Sigmoid colon (tissue), 4 donors: ENCODE data around the gene ROBO3.

Source experiments
- POLR2A ChIP-seq, 2 donors: fragments of 450-650 bp; IDR thresholded peaks; one replicate each; pipeline ENCODE4 v1.6.1; 2016; ENCODE audit warnings: antibody characterized with exemption in 2 of 2, mild to moderate bottlenecking in 2 of 2, moderate library complexity in 2 of 2
- POLR2AphosphoS5 ChIP-seq, 4 donors: sonication (generic); formaldehyde crosslinking; IDR thresholded peaks; one replicate each; pipeline ENCODE4 v1.6.1; 2017; ENCODE audit warnings: antibody characterized with exemption in 4 of 4

DNA sequence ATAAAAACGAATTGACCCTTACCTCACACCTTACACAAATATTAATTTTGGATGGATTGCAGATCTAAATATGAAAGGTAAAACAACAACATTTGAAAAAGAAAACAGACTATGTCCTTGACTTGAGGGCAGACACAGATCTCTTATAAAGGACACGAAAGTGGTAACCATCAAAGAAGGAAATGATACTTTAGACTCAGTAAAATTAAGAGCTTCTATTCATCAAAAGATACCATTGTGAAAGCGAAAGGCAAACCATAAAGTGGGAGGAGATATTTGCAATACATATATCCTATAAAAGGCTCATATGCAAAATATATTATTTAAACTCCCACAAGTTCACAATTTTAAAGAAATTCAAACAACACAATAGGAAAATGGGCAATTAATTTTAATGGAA, 65.6 kb downstream of the ROBO3 start:
- TF ChIP-seq POLR2AphosphoS5 (IDR thresholded peaks at IDR 0.05), result no peak
- no peak for TF ChIP-seq POLR2A (IDR thresholded peaks at IDR 0.05)
